HEK293T (cell line): ENCODE results near the gene C15orf40.

ENCODE experiments used
- ARNT ChIP-seq: fragments of 450-650 bp; IDR thresholded peaks from 2 replicates; pipeline ENCODE4 v1.6.1; 2017; ENCODE audit warnings: mild to moderate bottlenecking
- BHLHE40 ChIP-seq: fragments of 450-650 bp; IDR thresholded peaks from 2 replicates; pipeline ENCODE4 v1.6.1; 2016; ENCODE audit warnings: mild to moderate bottlenecking, moderate library complexity, borderline replicate concordance
- FOXA1 ChIP-seq: fragments of 450-650 bp; IDR thresholded peaks from 2 replicates; pipeline ENCODE4 v1.6.1; 2016; ENCODE audit warnings: mild to moderate bottlenecking
- NFRKB ChIP-seq: fragments of 450-650 bp; IDR thresholded peaks from 2 replicates; pipeline ENCODE4 v1.6.1; 2016; ENCODE audit warnings: mild to moderate bottlenecking, moderate library complexity
- PKNOX1 ChIP-seq: fragments of 450-650 bp; IDR thresholded peaks from 2 replicates; pipeline ENCODE4 v1.6.1; 2016
- SP1 ChIP-seq: fragments of 450-650 bp; IDR thresholded peaks from 2 replicates; pipeline ENCODE4 v1.6.1; 2017

GRCh38 chr15:82985688-82986441, 25.6 kb downstream of the C15orf40 start, which contains the start of gene RAMAC:
- TF ChIP-seq FOXA1 (no peak), SP1 (no peak), ARNT (no peak), NFRKB (no peak), PKNOX1 (peak; percentile 79), BHLHE40 (no peak)
